C4-2B (cell line): Measurements from ENCODE around the gene SLCO6A1.
A peak's percentile ranks its signal among the peaks of the same experiment; 100 is the strongest.

Experiments
- CTCF ChIP-seq: fragments of 450-650 bp; conservative IDR thresholded peaks from 2 replicates; pipeline ENCODE4 v1.5.1; 2017; ENCODE audit warnings: mild to moderate bottlenecking
- ZFX ChIP-seq: fragments of 450-650 bp; IDR thresholded peaks from 2 replicates; pipeline ENCODE4 v1.6.1; 2017

GRCh38 chr5:102536323-102536928, 37.6 kb upstream of the SLCO6A1 start:
- peak; percentile 52 for TF ChIP-seq CTCF
- no peak for TF ChIP-seq ZFX
